Immature natural killer cell (primary cell): Measurements from ENCODE around the gene NFE2L3. TPM values are rescaled to one million over a fixed set of nuclear protein-coding genes. Genes with fewer than 3 reads are reported as not detected.
"Not testable (repeated sequence)": the region's sequence is repeated elsewhere in the genome, so short reads cannot be mapped to it uniquely, and the experiment has no call there.

ENCODE experiments used
- DNase-seq, 3 donors: peaks; one replicate each; pipeline ENCODE4 v3.0.0; 2022; ENCODE audit warnings: mixed read lengths in 1 of 3
- H3K27ac Mint-ChIP-seq, 6 donors: one replicate each; pipeline ENCODE4 v1.8.0; 2020; ENCODE audit warnings: mixed read lengths in 6 of 6, mild to moderate bottlenecking in 5 of 6, inconsistent platforms in 4 of 6, moderate library complexity in 3 of 6
- H3K27me3 Mint-ChIP-seq, 3 donors: one replicate each; pipeline ENCODE4 v1.8.0; 2020 to 2021; ENCODE audit warnings: low read depth in 3 of 3, mild to moderate bottlenecking in 3 of 3, mixed read lengths in 3 of 3, moderate library complexity in 3 of 3, inconsistent platforms in 1 of 3
- H3K36me3 Mint-ChIP-seq, 3 donors: one replicate each; pipeline ENCODE4 v1.8.0; 2020; ENCODE audit warnings: mixed read lengths in 3 of 3, inconsistent platforms in 2 of 3, mild to moderate bottlenecking in 2 of 3
- H3K4me1 Mint-ChIP-seq, 2 donors: one replicate each; pipeline ENCODE4 v1.8.0; 2020; ENCODE audit warnings: inconsistent platforms in 2 of 2, mild to moderate bottlenecking in 2 of 2, mixed read lengths in 2 of 2, moderate library complexity in 1 of 2
- H3K4me3 Mint-ChIP-seq, 5 donors: one replicate each; pipeline ENCODE4 v1.8.0; 2020; ENCODE audit warnings: mild to moderate bottlenecking in 5 of 5, mixed read lengths in 5 of 5, inconsistent platforms in 3 of 5, moderate library complexity in 3 of 5
- H3K9me3 Mint-ChIP-seq, 6 donors: one replicate each; pipeline ENCODE4 v1.8.0; 2020; ENCODE audit warnings: mild to moderate bottlenecking in 6 of 6, mixed read lengths in 6 of 6, inconsistent platforms in 4 of 6, moderate library complexity in 3 of 6
- polyA plus RNA-seq, 3 donors: library from polyadenylated mRNA; unstranded; fragments of 300-500 nt; fragmentation: Illumina TruSeq; gene quantifications; one replicate each; pipeline ENCODE4 v1.2.3, GENCODE V29; 2021

NFE2L3 gene
- polyA plus RNA-seq, 3 donors from 2014 or later, result 3.5 to 5.5 (median 4.5) TPM

GRCh38 chr7:26188957-26189541, 37.1 kb downstream of the NFE2L3 start:
- Mint-ChIP-seq H3K36me3 (peaks cover 32 to 64% (median 53%) of the 10 kb centered on the region in 3 donors), H3K27me3 (peaks cover 14 to 41% (median 32%) of the 10 kb centered on the region in 3 donors), H3K4me3 (no peak overlapping the region), H3K27ac (peak overlapping the region; percentile 26 to 69 (median 60)), H3K9me3 (no peaks in the 10 kb centered on the region), H3K4me1 (peaks cover 79 to 97% of the 10 kb centered on the region in 2 donors)
- DNase-seq, result peak in 2 of 3 donors; percentile 14 to 19

GRCh38 chr7:26189697-26190096, 37.7 kb downstream of the NFE2L3 start:
- Mint-ChIP-seq H3K36me3 (peaks cover 34 to 64% (median 53%) of the 10 kb centered on the region in 3 donors), H3K27ac (peak overlapping the region in 4 of 6 donors; percentile 9 to 69 (median 48)), H3K4me3 (no peak overlapping the region), H3K4me1 (peaks cover 79 to 97% of the 10 kb centered on the region in 2 donors), H3K9me3 (no peaks in the 10 kb centered on the region), H3K27me3 (peaks cover 19 to 47% (median 38%) of the 10 kb centered on the region in 3 donors)
- no peak for DNase-seq

- peak overlapping the region in 1 of 5 donors; percentile 22 for H3K4me3 Mint-ChIP-seq
- H3K36me3 Mint-ChIP-seq, result peaks cover 36 to 61% (median 54%) of the 10 kb centered on the region in 3 donors
- peaks cover 79 to 97% of the 10 kb centered on the region in 2 donors for H3K4me1 Mint-ChIP-seq
- H3K9me3 Mint-ChIP-seq, result no peaks in the 10 kb centered on the region
- H3K27ac Mint-ChIP-seq, result peak overlapping the region in 5 of 6 donors; percentile 19 to 73 (median 68)
- peak in 1 of 3 donors; percentile 12 for DNase-seq
- H3K27me3 Mint-ChIP-seq, result peaks cover 20 to 52% (median 43%) of the 10 kb centered on the region in 3 donors
Observed at GRCh38 chr7:26190417-26190869, 38.4 kb downstream of the NFE2L3 start.

GRCh38 chr7:26191233-26191973, 39.4 kb downstream of the NFE2L3 start:
- DNase-seq, result no peak
- Mint-ChIP-seq H3K27me3 (peaks cover 26 to 58% (median 52%) of the 10 kb centered on the region in 3 donors), H3K36me3 (peaks cover 41 to 71% (median 63%) of the 10 kb centered on the region in 3 donors), H3K9me3 (no peaks in the 10 kb centered on the region), H3K27ac (peak overlapping the region in 5 of 6 donors; percentile 22 to 100 (median 73)), H3K4me1 (peaks cover 81 to 97% of the 10 kb centered on the region in 2 donors), H3K4me3 (peak overlapping the region in 3 of 5 donors; percentile 6 to 22 (median 7))

- peaks cover 82 to 97% of the 10 kb centered on the region in 2 donors for H3K4me1 Mint-ChIP-seq
- H3K36me3 Mint-ChIP-seq, result peaks cover 48 to 77% (median 67%) of the 10 kb centered on the region in 3 donors
- peak overlapping the region; percentile 4 to 67 (median 41) for H3K4me3 Mint-ChIP-seq
- H3K27me3 Mint-ChIP-seq, result peaks cover 28 to 58% (median 56%) of the 10 kb centered on the region in 3 donors
- no peak for DNase-seq
- H3K9me3 Mint-ChIP-seq, result no peaks in the 10 kb centered on the region
- H3K27ac Mint-ChIP-seq, result peak overlapping the region; percentile 53 to 100 (median 80)
Observed at GRCh38 chr7:26191974-26192479, 40.0 kb downstream of the NFE2L3 start.

GRCh38 chr7:26192485-26193087, 40.6 kb downstream of the NFE2L3 start:
- Mint-ChIP-seq H3K27ac (peak overlapping the region; percentile 53 to 100 (median 84)), H3K36me3 (peaks cover 52 to 78% (median 71%) of the 10 kb centered on the region in 3 donors), H3K27me3 (peaks cover 28 to 57% (median 54%) of the 10 kb centered on the region in 3 donors), H3K4me1 (peaks cover 83 to 97% of the 10 kb centered on the region in 2 donors), H3K9me3 (no peaks in the 10 kb centered on the region), H3K4me3 (peak overlapping the region; percentile 13 to 72 (median 67))
- no peak for DNase-seq

GRCh38 chr7:26193432-26194207, 41.6 kb downstream of the NFE2L3 start:
- no peaks in the 10 kb centered on the region for H3K9me3 Mint-ChIP-seq
- DNase-seq, result peak in 1 of 3 donors; percentile 19
- H3K36me3 Mint-ChIP-seq, result peaks cover 58 to 79% (median 71%) of the 10 kb centered on the region in 3 donors
- H3K4me3 Mint-ChIP-seq, result peak overlapping the region; percentile 70 to 79 (median 76)
- peaks cover 31 to 54% (median 51%) of the 10 kb centered on the region in 3 donors for H3K27me3 Mint-ChIP-seq
- H3K27ac Mint-ChIP-seq, result peak overlapping the region; percentile 80 to 100 (median 90)
- H3K4me1 Mint-ChIP-seq, result peaks cover 83 to 100% of the 10 kb centered on the region in 2 donors

GRCh38 chr7:26194764-26195163, 42.8 kb downstream of the NFE2L3 start:
- H3K9me3 Mint-ChIP-seq, result not testable (repeated sequence)
- Mint-ChIP-seq H3K36me3 (peaks cover 65 to 81% (median 74%) of the 10 kb centered on the region in 3 donors), H3K4me3 (peak overlapping the region; percentile 70 to 79 (median 76)), H3K4me1 (peaks cover 90 to 100% of the 10 kb centered on the region in 2 donors), H3K27ac (peak overlapping the region in 5 of 6 donors; percentile 80 to 100 (median 90)), H3K27me3 (peaks cover 33 to 61% (median 55%) of the 10 kb centered on the region in 3 donors)
- DNase-seq, result peak in 1 of 3 donors; percentile 15

- Mint-ChIP-seq H3K4me1 (peaks cover 88 to 96% of the 10 kb centered on the region in 2 donors), H3K27ac (peak overlapping the region; percentile 55 to 100 (median 85)), H3K27me3 (peaks cover 37 to 64% (median 57%) of the 10 kb centered on the region in 3 donors), H3K36me3 (peaks cover 65 to 80% (median 73%) of the 10 kb centered on the region in 3 donors), H3K4me3 (peak overlapping the region; percentile 37 to 79 (median 61)), H3K9me3 (no peaks in the 10 kb centered on the region)
- DNase-seq, result peak in 1 of 3 donors; percentile 16
Observed at GRCh38 chr7:26195182-26195581, 43.2 kb downstream of the NFE2L3 start.

- Mint-ChIP-seq H3K27me3 (peaks cover 46 to 66% (median 62%) of the 10 kb centered on the region in 3 donors), H3K9me3 (peaks cover 0 to 4% (median 0%) of the 10 kb centered on the region in 6 donors), H3K27ac (peak overlapping the region; percentile 85 to 100 (median 88)), H3K4me3 (peak overlapping the region; percentile 66 to 99 (median 75)), H3K36me3 (peaks cover 59 to 74% (median 73%) of the 10 kb centered on the region in 3 donors), H3K4me1 (peaks cover 83 to 87% of the 10 kb centered on the region in 2 donors)
- DNase-seq, result no peak
Observed at GRCh38 chr7:26195867-26196657, 44.1 kb downstream of the NFE2L3 start.

- peak in 2 of 3 donors; percentile 25 to 28 for DNase-seq
- Mint-ChIP-seq H3K36me3 (peaks cover 52 to 66% (median 60%) of the 10 kb centered on the region in 3 donors), H3K9me3 (peaks cover 0 to 4% (median 0%) of the 10 kb centered on the region in 6 donors)
Observed at GRCh38 chr7:26197153-26198115, 45.4 kb downstream of the NFE2L3 start.

More at GRCh38 chr7:26197153-26198115, 45.4 kb downstream of the NFE2L3 start:
- Mint-ChIP-seq H3K4me3 (peak overlapping the region; percentile 98 to 100 (median 100)), H3K4me1 (peaks cover 73 to 74% of the 10 kb centered on the region in 2 donors), H3K27ac (peak overlapping the region; percentile 96 to 100 (median 100)), H3K27me3 (peaks cover 49 to 66% (median 66%) of the 10 kb centered on the region in 3 donors)
